Activated CD8-positive, alpha-beta memory T cell treated with anti-CD3 and anti-CD28 coated beads for 1 hour (primary cell): ENCODE data around the gene SLC9A9.
"Not testable (repeated sequence)": the region's sequence is repeated elsewhere in the genome, so short reads cannot be mapped to it uniquely, and the experiment has no call there.

ENCODE experiments used
- DNase-seq, 2 donors: peaks; one replicate each; pipeline ENCODE4 v3.0.0-alpha.2; 2020; ENCODE audit warnings: low read depth in 1 of 2; ENCODE audit errors: extremely low read depth in 1 of 2

The SLC9A9 gene

GRCh38 chr3:143525408-143525807 is 322.9 kb downstream of the SLC9A9 start:
- DNase-seq = no peak

DNA sequence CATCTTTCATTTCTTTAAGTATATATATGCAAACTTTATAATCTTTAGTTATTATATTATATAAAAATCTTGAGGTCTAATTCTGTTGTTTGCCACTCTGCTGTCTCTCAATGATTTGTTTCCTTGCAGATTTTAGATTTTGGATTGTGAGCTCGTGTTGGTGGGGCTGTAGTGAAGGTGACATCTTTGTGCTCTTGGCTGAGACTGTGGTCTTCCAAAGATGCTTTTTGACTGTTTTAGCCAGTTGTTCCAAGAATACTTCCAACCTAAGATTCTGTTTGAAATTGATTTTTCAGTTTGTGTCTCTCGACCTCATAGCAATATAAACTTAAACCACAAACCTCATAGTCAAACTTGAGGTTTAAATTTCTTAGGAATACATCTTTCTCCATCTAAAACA is 326.5 kb downstream of the SLC9A9 start:
- no peak for DNase-seq

DNA sequence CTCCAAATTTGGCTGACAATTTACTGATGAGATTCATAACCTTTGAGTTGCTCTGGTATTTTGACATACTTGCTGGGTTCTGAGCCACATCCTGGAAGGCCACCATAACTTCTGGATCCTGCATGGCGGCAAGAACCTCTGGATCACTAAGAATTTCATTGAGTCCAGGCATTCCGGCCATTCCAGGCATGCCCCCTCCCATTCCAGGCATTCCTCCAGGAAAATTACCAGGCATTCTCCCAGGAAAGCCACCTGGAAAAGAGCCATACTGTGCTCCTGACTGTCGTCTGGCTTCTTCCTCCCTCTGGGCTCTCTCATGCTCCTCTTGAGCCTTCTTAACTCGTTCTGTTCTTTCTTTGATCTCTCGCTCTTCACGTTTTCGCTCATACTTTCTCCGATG is 331.1 kb downstream of the SLC9A9 start:
- DNase-seq = not testable (repeated sequence)

GRCh38 chr3:143514874-143515273 is 333.4 kb downstream of the SLC9A9 start:
- no peak for DNase-seq

- DNase-seq = no peak
These were observed 334.2 kb downstream of the SLC9A9 start for GRCh38 chr3:143514109-143514508.

DNA sequence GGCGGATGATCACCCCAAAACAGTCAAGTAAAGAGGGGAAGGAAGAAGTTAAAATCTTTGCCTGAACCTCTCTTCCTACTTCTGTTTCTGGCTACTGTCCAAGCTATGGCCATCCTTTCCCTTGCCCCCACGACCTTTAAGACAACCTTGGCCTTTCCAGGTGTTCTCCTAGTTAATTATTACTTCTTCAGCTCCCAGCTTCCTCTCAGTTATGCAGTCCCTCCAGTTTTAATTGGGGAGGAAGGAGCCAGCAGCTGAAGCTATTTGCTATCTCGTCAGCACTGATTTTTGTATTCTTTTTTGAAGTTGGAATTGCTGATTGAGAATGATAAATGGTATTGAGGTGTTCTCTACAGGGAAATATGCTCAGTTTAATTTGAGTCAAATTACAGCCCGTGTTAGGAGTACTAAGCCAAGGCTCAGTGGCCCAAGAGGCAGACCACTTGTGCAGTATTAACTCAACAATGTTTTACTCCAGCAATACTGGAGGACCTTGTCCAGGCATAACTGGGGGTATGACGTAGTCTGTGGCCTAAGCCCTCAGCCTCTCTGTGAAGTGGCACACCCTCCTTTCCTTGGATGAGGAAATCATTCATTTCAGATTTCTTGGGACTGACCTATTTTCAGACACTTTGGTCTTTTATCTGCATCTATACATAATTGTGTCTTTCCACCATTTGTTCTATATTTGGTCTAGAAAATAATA is 336.9 kb downstream of the SLC9A9 start:
- DNase-seq = no peak

DNA sequence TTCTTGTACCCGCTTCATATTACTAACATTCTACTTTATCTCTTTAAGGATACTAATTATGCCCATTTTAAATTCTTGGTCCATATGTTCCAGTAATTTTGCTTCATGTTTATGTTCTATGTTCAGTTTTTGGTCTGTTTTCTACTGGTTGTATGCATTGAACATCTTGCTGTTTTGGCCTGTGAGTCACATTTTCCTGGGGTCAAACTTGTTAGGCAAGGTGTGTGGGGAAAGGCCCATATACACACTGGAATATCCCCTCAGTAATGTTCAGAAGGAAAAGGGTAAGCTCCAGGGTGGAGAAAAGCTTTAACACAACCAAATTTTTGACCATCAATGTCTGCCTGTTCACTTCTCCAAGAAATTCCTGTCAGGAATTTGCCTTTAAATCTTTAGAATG is 337.7 kb downstream of the SLC9A9 start:
- DNase-seq = no peak

DNA sequence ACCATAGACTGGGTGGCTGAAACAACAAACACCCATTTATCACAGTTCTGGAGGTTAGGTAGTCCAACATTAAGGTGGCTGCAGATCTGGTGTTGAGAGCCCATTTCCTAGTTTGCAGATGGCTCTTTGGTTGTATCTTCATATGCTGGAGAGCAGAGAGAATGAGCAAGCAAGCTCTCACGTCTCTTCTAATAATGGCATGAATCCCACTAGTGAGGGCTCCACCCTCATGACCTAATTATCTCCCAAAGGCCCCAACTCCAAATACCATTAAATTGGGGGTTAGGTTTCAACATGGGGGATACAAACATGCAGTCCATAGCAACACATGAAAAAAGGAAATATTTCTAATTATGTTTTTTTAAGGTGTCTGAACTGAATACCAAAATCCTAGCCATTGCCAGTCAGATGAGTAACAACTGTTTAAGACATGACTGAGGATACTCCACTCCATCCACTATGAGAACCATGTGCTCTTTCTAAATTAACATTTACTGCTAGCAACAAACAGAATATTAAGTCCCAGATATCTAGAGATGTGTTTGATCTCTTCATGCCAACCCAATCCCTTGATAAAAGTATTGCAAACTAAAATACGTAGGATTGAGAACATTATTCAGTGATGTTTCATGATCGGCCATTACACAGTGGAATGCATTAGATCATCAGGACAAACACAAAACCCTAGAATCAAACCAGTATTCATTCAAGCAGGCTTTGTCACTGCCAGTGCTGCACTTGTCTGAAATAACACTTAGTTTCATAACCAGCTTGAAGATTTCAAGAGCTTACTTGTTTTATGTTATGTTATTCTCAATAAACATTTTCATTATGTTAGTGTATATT is 340.3 kb downstream of the SLC9A9 start:
- DNase-seq = no peak

- no peak for DNase-seq
These were observed 342.1 kb downstream of the SLC9A9 start for GRCh38 chr3:143506190-143506589.

DNA sequence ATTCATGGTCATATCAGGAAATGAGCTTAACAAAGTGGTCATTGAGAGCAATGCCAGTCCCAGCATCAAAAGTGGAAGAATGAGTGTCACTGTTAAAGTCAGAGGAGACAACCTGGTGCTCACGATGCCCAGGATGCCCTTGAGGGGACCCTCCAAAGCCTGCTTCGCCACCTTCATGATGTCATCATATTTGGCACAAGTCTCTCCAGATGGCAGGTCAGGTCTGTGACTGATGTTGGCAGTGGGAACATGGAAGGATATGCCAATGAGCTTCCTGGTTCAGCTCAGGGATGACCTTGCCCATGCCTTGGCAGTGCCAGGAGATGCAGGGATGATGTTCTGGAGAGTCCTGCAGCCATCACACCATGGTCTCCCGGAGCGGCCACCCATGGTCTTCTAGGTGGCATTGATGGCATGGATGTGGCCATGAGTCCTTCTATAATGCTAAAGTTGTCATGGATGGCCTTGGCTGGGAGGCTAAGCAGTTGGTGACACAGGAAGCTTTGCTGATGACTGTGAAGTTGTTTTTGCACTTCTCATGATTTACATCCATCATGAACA is 344.9 kb downstream of the SLC9A9 start:
- no peak for DNase-seq

- DNase-seq = no peak
These were observed 346.2 kb downstream of the SLC9A9 start for GRCh38 chr3:143502081-143502480.

- DNase-seq = no peak
These were observed 350.9 kb downstream of the SLC9A9 start for GRCh38 chr3:143497382-143497781.

GRCh38 chr3:143496191-143496590 is 352.1 kb downstream of the SLC9A9 start:
- DNase-seq = no peak

DNA sequence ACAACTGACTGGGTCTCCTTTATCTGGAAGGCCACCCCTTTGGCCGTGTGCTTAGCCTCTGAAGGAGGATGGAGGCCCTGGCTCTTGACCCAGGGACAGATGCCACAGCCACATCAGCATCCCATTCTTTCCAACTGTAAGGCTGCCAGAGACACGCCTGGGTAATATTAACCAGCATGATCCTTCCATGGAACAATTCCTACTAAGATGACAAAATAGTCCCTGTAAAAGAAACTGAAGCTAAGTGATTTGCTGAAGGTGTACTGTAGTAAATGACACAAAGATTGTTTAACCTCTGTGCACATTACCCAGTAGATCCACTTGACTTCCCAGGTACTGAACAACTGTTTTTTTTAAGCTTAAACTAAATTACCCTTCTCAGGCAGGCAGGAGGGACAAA is 352.7 kb downstream of the SLC9A9 start:
- no peak for DNase-seq

- DNase-seq = no peak
These were observed 361.7 kb downstream of the SLC9A9 start for GRCh38 chr3:143486611-143487010.

DNA sequence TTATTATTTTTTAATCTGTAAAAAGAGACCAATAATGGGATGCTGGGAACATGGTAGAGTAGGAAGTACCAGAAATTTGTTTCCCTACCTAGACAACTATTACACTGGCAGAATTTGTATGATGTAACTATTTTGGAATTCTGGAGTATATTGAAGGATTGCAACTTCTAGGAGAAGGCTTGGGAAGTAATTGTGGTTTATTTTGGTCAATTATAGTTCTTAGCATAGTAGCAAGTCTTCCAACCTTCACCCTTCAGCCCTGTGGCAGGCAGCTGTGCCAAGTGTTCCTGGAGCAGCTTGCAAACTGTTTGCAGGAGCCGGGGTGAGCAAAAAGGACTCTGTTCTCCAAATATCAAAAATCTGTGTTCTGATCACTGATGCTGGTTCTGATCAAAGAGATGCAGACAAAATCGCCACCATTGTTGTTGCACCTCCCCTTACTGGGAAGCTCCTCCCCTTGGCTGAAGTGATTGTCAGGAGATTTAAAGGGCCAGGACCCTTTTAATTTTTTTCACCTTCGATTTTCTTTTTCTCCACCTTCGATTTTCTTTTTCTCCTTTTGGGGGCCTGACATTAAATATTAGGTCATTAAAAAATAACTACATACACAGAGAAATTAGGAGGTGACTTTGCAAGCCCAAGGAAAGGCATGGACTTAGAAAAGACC is 363.3 kb downstream of the SLC9A9 start:
- no peak for DNase-seq

DNA sequence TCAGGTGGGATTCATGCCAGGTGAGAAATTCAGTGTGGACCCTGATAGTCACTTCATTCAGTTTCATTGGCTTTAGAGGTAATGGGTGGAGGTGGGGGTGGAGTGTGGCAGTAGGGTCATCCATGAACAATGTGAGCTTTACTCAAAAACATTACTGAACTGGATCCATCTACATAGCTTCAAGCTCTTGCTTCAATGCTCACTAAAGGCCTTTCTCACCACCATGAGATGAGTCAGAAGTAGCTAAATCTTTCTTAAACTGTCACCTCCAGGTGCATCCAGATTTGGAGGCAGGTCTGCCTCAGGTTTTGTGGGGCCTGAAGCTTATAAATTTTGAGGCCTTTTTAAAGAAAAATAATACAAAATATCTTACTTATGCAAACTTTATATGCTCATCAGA is 365.1 kb downstream of the SLC9A9 start:
- DNase-seq = no peak

DNA sequence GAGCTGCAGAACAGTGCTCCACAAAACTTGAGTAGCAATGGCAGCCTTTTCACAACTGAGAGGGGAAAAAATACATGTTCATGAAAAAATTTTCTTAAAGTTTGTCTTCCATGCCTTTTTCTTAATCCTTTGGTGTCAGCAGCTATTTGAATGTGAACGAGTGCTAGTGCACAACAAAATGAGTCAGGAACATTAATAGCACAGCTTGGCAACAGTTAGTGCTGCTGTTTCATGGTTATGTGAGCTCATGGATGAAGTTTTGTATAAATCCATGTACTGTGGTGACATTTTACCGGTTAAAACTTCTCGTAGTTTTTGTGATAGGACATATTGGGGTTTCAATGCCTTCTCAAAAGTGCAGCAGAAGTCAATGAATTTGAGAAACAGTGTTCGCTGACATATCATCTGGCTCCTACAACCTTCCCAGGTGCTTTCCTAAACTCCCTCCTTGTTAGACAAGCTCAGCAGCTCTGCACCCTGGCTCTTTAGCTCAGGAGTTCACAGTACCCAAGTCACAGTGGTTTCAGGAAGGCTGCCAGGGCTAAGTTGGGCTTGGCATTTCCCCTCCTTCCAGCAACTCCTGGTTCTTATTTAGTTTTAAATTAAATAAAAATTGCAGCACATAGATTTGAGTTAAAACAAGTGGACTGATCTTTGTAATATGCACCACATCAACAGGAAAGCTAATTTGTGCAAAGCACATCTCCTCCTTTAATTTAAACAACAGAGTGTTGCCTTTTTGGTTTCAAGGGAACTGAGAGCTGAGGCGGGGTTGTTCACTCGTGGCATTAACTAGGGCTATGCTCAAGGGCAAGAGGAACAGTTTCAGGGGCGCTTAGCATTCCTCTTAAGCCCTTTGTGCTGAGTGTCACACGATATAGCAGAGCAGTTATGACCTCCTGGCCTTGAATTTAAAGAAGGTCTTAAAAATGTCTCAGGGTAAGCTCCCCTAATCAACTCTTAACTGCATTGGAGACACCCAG is 365.9 kb downstream of the SLC9A9 start:
- DNase-seq = no peak

DNA sequence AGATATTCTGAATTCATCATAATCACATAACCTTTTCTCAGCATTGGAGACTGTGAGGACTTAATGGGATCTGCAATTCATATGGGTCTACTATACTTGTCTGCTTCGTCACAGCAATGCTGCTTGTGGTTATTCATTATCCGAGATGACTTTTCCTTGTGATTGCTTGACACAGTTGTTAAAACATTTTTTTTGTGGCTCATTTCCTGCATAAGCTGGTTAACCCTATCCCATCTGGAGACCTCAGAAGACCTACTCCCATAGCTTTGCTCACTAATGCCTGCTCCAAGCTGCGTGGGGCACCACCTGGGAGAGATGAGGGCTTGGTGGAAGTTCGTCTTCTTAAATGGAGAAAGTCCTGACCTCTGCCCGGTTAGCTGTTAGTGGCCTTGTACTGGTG is 367.9 kb downstream of the SLC9A9 start:
- no peak for DNase-seq

- DNase-seq = no peak
These were observed 368.5 kb downstream of the SLC9A9 start for GRCh38 chr3:143479727-143480126.
